IMR-90 (cell line): ENCODE data around the gene CNTFR. TPM values are rescaled to one million over a fixed set of nuclear protein-coding genes. Genes with fewer than 3 reads are reported as not detected.

Experiments used
- ATAC-seq: fragments of 200-7000 bp; cut with Tn5 transposase; 2 replicates; pipeline ENCODE4 v1.9.1; 2020; ENCODE audit warnings: low read depth, mild to moderate bottlenecking, moderate library complexity
- BruUV-seq: library from RNA; stranded (reverse); fragments of 400-500 nt; replicated peaks from 2 replicates; lab custom pipeline; 2021; lab: Mats Ljungman, UMichigan
- CTCF ChIA-PET: fragments of 300-600 bp; formaldehyde crosslinking; extraction: SDS; loops from one replicate; lab custom pipeline; 2021; ENCODE audit warnings: antibody characterized with exemption; lab: Yijun Ruan, JAX
- POLR2A ChIA-PET: fragments of 300-600 bp; sonication (Branson Sonifier 250); formaldehyde crosslinking; loops from one replicate; lab custom pipeline; 2022; ENCODE audit warnings: antibody characterized with exemption; ENCODE audit not compliant: unreplicated experiment; lab: Charles Lee
- DNase-seq: peaks from one replicate; pipeline ENCODE4 v3.0.0; 2013
- H2AFZ ChIP-seq: replicated peaks from 2 replicates; pipeline ENCODE3; 2013; ENCODE audit warnings: low read length, mild to moderate bottlenecking; ENCODE audit not compliant: poor library complexity
- H2AK5ac ChIP-seq: 2 replicates; pipeline ENCODE4 v1.6.1; 2013; ENCODE audit warnings: low read depth, low read length, inconsistent platforms
- H2AK9ac ChIP-seq: replicated peaks from 2 replicates; pipeline ENCODE3; 2013; ENCODE audit warnings: mild to moderate bottlenecking, low read depth, low read length, moderate library complexity; ENCODE audit not compliant: poor library complexity
- H2BK120ac ChIP-seq: 2 replicates; pipeline ENCODE4 v1.6.1; 2013; ENCODE audit warnings: low read depth, low read length, inconsistent platforms
- H2BK15ac ChIP-seq: 3 replicates; pipeline ENCODE4 v1.6.1; 2013; ENCODE audit warnings: low read depth, low read length, inconsistent platforms
- H2BK20ac ChIP-seq: 2 replicates; pipeline ENCODE4 v1.6.1; 2013; ENCODE audit warnings: low read depth, mild to moderate bottlenecking, inconsistent platforms, low read length, moderate library complexity
- H2BK5ac ChIP-seq: 2 replicates; pipeline ENCODE4 v1.6.1; 2013; ENCODE audit warnings: mild to moderate bottlenecking, low read depth, low read length, inconsistent platforms; ENCODE audit not compliant: poor library complexity, severe bottlenecking
- H3K14ac ChIP-seq: replicated peaks from 2 replicates; pipeline ENCODE4 v1.6.1; 2013; ENCODE audit warnings: low read depth, low read length, inconsistent platforms
- H3K18ac ChIP-seq: 2 replicates; pipeline ENCODE4 v1.6.1; 2013; ENCODE audit warnings: low read depth, low read length, control low read depth
- H3K23ac ChIP-seq: 2 replicates; pipeline ENCODE4 v1.6.1; 2013; ENCODE audit warnings: low read depth, low read length, inconsistent platforms
- H3K27ac ChIP-seq: 2 replicates; pipeline ENCODE4 v1.5.1; 2013; ENCODE audit warnings: mild to moderate bottlenecking, control low read depth, low read length; ENCODE audit not compliant: insufficient read depth
- H3K27me3 ChIP-seq: 2 replicates; pipeline ENCODE4 v1.6.1; 2013; ENCODE audit warnings: low read length; ENCODE audit not compliant: control insufficient read depth, insufficient read depth
- H3K36me3 ChIP-seq: 2 replicates; pipeline ENCODE4 v1.6.1; 2013; ENCODE audit warnings: low read length, mixed read lengths; ENCODE audit not compliant: control insufficient read depth, insufficient read depth
- H3K4ac ChIP-seq: 2 replicates; pipeline ENCODE4 v1.6.1; 2013; ENCODE audit warnings: low read depth, low read length, inconsistent platforms
- H3K4me1 ChIP-seq: 2 replicates; pipeline ENCODE4 v1.6.1; 2013; ENCODE audit warnings: low read length, mixed read lengths; ENCODE audit not compliant: control insufficient read depth, insufficient read depth
- H3K4me2 ChIP-seq: 2 replicates; pipeline ENCODE4 v1.6.1; 2013; ENCODE audit warnings: low read depth, mild to moderate bottlenecking, control low read depth, low read length, moderate library complexity
- H3K4me3 ChIP-seq: 2 replicates; pipeline ENCODE4 v1.5.1; 2013; ENCODE audit warnings: low read depth, mild to moderate bottlenecking, control low read depth, low read length, moderate library complexity; ENCODE audit not compliant: insufficient read depth
- H3K56ac ChIP-seq: 2 replicates; pipeline ENCODE4 v1.6.1; 2013; ENCODE audit warnings: low read length, inconsistent platforms; ENCODE audit not compliant: insufficient read depth; ENCODE audit errors: extremely low read depth
- H3K79me1 ChIP-seq, 2 experiments: 2 replicates each; pipeline ENCODE4 v1.6.1; 2013; ENCODE audit warnings: low read length in 2 of 2, inconsistent platforms in 1 of 2, low read depth in 1 of 2
- H3K9ac ChIP-seq: 2 replicates; pipeline ENCODE4 v1.6.1; 2013; ENCODE audit warnings: low read depth, low read length, control low read depth
- H3K9me1 ChIP-seq: 2 replicates; pipeline ENCODE4 v1.6.1; 2013; ENCODE audit warnings: low read length, inconsistent platforms; ENCODE audit not compliant: insufficient read depth
- H3K9me3 ChIP-seq: 2 replicates; pipeline ENCODE4 v1.6.1; 2013; ENCODE audit warnings: low read length; ENCODE audit not compliant: control insufficient read depth, insufficient read depth
- H4K20me1 ChIP-seq: 2 replicates; pipeline ENCODE4 v1.6.1; 2013; ENCODE audit warnings: low read length, inconsistent platforms; ENCODE audit not compliant: insufficient read depth
- H4K5ac ChIP-seq: 2 replicates; pipeline ENCODE4 v1.6.1; 2013; ENCODE audit warnings: mild to moderate bottlenecking, low read depth, low read length, control low read depth
- H4K8ac ChIP-seq, 2 experiments: 2 replicates each; pipeline ENCODE4 v1.6.1; 2013; ENCODE audit warnings: low read depth in 2 of 2, low read length in 2 of 2, control low read depth in 1 of 2, inconsistent platforms in 1 of 2
- H4K91ac ChIP-seq: 2 replicates; pipeline ENCODE4 v1.6.1; 2013; ENCODE audit warnings: low read depth, low read length, inconsistent platforms; ENCODE audit not compliant: insufficient read depth
- BHLHE40 ChIP-seq: fragments of 150-350 bp; IDR thresholded peaks from 2 replicates; pipeline ENCODE4 v1.6.1; 2016; ENCODE audit warnings: mild to moderate bottlenecking, low read depth, low read length
- CHD1 ChIP-seq: IDR thresholded peaks from 2 replicates; pipeline ENCODE4 v1.6.1; 2012; ENCODE audit warnings: low read depth, low read length, improper control_type of control experiment
- FOS ChIP-seq: fragments of 150-350 bp; IDR thresholded peaks from 2 replicates; pipeline ENCODE4 v1.6.1; 2016; ENCODE audit warnings: low read depth, low read length
- MAFK ChIP-seq: IDR thresholded peaks from 2 replicates; pipeline ENCODE4 v1.6.1; 2012; ENCODE audit warnings: low read depth, low read length, improper control_type of control experiment
- MAZ ChIP-seq: IDR thresholded peaks from 2 replicates; pipeline ENCODE4 v1.6.1; 2012; ENCODE audit warnings: low read depth, mild to moderate bottlenecking, low read length, improper control_type of control experiment, moderate library complexity, borderline replicate concordance
- MXI1 ChIP-seq: IDR thresholded peaks from 2 replicates; pipeline ENCODE4 v1.6.1; 2012; ENCODE audit warnings: low read depth, mild to moderate bottlenecking, low read length, moderate library complexity, borderline replicate concordance
- NFE2L2 ChIP-seq: fragments of 150-350 bp; IDR thresholded peaks from 2 replicates; pipeline ENCODE4 v1.6.1; 2016; ENCODE audit warnings: low read depth, mild to moderate bottlenecking, low read length
- POLR2A ChIP-seq: IDR thresholded peaks from 2 replicates; pipeline ENCODE4 v1.6.1; 2012; ENCODE audit warnings: mild to moderate bottlenecking, low read depth, low read length
- RAD21 ChIP-seq: IDR thresholded peaks from 2 replicates; pipeline ENCODE4 v1.6.1; 2012; ENCODE audit warnings: low read length, improper control_type of control experiment
- RCOR1 ChIP-seq: IDR thresholded peaks from 2 replicates; pipeline ENCODE4 v1.6.1; 2012; ENCODE audit warnings: mild to moderate bottlenecking, low read length, improper control_type of control experiment; ENCODE audit not compliant: insufficient replicate concordance
- SMC3 ChIP-seq: fragments of 150-350 bp; IDR thresholded peaks from 2 replicates; pipeline ENCODE4 v1.6.1; 2016; ENCODE audit warnings: low read depth, mild to moderate bottlenecking, antibody characterized with exemption, low read length, moderate library complexity
- WGBS, 2 experiments: methylation state at CpG; one replicate each; pipeline versions ENCODE4 v1.1.5 to v1.1.7; 2013; ENCODE audit warnings: missing lambda C conversion rate in 2 of 2; ENCODE audit not compliant: insufficient read length in 1 of 2; ENCODE audit errors: extremely low coverage in 2 of 2; 5-methylcytosine and 5-hydroxymethylcytosine counted together
- dilution Hi-C: fragments of 300-500 bp; cut with HindIII; formaldehyde crosslinking; loops from one replicate; pipeline ENCODE4 v1.14.3; 2018; ENCODE audit warnings: low sequenced_read_pairs; ENCODE audit not compliant: unreplicated experiment
- in situ Hi-C: fragments of 300-500 bp; cut with MboI; formaldehyde crosslinking; loops from 3 replicates; pipeline ENCODE4 v1.14.3; 2019; ENCODE audit warnings: low sequenced_read_pairs, inconsistent platforms, mixed read lengths
- intact Hi-C: fragments of 100-400 bp; cut with micrococcal nuclease; formaldehyde crosslinking; loops from 2 replicates; pipeline ENCODE4 v1.10.0; 2022
- polyA plus RNA-seq, 3 experiments: library from polyadenylated mRNA; depleted of rRNA; stranded (reverse); fragments of >200 nt; gene quantifications; 2 replicates each; pipeline ENCODE4 v1.2.3, GENCODE V29; 2012; ENCODE audit warnings: low replicate concordance in 1 of 3
- total RNA-seq: library from RNA; depleted of rRNA; stranded (reverse); fragments of >200 nt; gene quantifications from 2 replicates; pipeline ENCODE4 v1.2.3, GENCODE V29; 2012
- TF ChIP-seq, protein P1 (sequence below): fragments of 150-350 bp; IDR thresholded peaks from 2 replicates; pipeline ENCODE4 v1.6.1; 2017; ENCODE audit warnings: mild to moderate bottlenecking, antibody characterized with exemption, low read length, low read depth
- TF ChIP-seq, protein P2 (sequence below): conservative IDR thresholded peaks from 2 replicates; pipeline ENCODE4 v1.5.1; 2012; ENCODE audit warnings: mild to moderate bottlenecking, low read depth, low read length, improper control_type of control experiment
- TF ChIP-seq, protein P3 (sequence below): fragments of 150-350 bp; IDR thresholded peaks from 2 replicates; pipeline ENCODE4 v1.6.1; 2016; ENCODE audit warnings: low read depth, mild to moderate bottlenecking, low read length, moderate library complexity, borderline replicate concordance

Gene CNTFR
- total and polyA plus RNA-seq, 2 of the 4 experiments (the other 2 are of a cell fraction): not detected

DNA sequence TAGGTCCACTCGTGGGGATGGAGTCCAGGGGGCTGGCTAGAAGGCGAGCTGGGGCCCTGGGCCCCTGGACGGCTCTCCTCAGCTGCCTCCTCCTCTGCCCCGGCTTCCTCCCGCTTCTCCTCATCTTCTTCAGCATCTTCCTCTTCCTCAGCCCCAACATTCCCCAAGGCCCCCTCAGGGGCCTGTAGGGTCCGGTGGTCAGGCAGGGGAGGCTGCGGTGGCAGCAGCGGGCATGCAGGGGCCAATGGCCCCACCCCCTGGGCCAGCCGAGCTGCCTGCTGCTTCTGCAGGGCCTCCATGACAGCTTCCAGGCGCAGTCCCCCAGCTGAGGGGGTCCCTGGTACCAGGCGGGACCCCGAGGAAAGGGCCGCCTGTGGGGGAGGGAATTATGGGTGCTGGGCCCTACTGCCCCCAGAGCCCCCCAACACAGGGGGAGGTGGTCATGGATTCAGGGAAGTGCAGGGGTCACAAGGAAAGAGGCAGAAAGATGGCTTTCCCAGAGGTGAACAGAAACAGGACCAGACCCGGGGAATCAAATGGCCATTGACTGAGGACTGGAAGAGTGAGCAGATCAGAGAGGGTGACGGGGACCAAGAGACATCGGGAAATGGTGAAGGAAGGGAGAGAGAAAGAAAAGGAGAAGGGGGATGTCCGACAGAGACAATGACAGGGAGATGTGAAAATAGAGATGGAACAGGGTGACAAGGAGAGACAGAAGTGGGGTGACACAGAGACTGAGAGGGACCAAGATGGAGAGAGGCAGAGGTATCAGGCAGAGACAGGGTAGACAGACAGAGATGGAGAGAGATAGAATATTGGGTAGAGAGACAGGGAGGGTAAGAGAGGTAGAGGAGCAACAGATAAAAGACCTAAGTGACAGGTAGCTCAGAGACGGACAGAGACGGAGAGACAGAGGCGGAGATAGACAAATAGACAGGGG lies 38.5 kb upstream of the CNTFR start:
- Histone ChIP-seq H4K8ac (no peak overlapping the region), H2AK5ac (no peak overlapping the region), H2BK5ac (no peak overlapping the region), H3K18ac (no peak overlapping the region), H4K91ac (no peak overlapping the region), H3K36me3 (no peaks in the 10 kb centered on the region), H2BK15ac (no peak overlapping the region), H3K4me1 (0 out of 2 replicates have a peak, but pooled peaks cover 2% of the 10 kb centered on the region), H3K4ac (no peak overlapping the region), H2BK120ac (no peak overlapping the region), H2AFZ (no peak overlapping the region), H3K4me2 (peak overlapping the region; percentile 63; the same call in 1 of the 2 replicates), H2BK20ac (no peak overlapping the region), H3K79me1 (no peaks in the 10 kb centered on the region), H2AK9ac (no peak overlapping the region), H3K9ac (no peak overlapping the region), H3K9me1 (0 out of 2 replicates have a peak, but pooled peaks cover 4% of the 10 kb centered on the region), H3K27me3 (peaks cover 79% of the 10 kb centered on the region), H3K56ac (no peak overlapping the region), H3K27ac (no peak overlapping the region), H3K9me3 (no peaks in the 10 kb centered on the region), H4K20me1 (no peaks in the 10 kb centered on the region; the same call in 1 of the 2 replicates), H4K5ac (no peak overlapping the region), H3K23ac (no peak overlapping the region; the same call in 1 of the 2 replicates), H3K14ac (no peak overlapping the region), H3K4me3 (no peak overlapping the region)
- in situ Hi-C loops (no loop called here), dilution Hi-C loops (no loop called here), intact Hi-C loops (no loop called here)
- ATAC-seq (no peak), DNase-seq (no peak)
- ChIA-PET POLR2A (interaction anchor here (0.7 kb wide), 1 partner anchor 9 kb away, joined by 3 read pairs; no protein-coding TSS in a partner anchor), CTCF (no interaction called here)
- 36% methylated on average over 7 of the region's 20 CpGs; no CpG with 5 or more reads in 1 of the 2 experiments for WGBS, 2 experiments
- BruUV-seq: no TSS peak
- TF ChIP-seq BHLHE40 (no peak), CHD1 (no peak), SMC3 (no peak), RCOR1 (no peak), POLR2A (no peak), FOS (no peak), RAD21 (no peak), MAZ (no peak), MXI1 (no peak), NFE2L2 (no peak), MAFK (no peak)
- TF ChIP-seq, protein P1, sequence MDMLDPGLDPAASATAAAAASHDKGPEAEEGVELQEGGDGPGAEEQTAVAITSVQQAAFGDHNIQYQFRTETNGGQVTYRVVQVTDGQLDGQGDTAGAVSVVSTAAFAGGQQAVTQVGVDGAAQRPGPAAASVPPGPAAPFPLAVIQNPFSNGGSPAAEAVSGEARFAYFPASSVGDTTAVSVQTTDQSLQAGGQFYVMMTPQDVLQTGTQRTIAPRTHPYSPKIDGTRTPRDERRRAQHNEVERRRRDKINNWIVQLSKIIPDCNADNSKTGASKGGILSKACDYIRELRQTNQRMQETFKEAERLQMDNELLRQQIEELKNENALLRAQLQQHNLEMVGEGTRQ: no peak
- TF ChIP-seq, protein P2, sequence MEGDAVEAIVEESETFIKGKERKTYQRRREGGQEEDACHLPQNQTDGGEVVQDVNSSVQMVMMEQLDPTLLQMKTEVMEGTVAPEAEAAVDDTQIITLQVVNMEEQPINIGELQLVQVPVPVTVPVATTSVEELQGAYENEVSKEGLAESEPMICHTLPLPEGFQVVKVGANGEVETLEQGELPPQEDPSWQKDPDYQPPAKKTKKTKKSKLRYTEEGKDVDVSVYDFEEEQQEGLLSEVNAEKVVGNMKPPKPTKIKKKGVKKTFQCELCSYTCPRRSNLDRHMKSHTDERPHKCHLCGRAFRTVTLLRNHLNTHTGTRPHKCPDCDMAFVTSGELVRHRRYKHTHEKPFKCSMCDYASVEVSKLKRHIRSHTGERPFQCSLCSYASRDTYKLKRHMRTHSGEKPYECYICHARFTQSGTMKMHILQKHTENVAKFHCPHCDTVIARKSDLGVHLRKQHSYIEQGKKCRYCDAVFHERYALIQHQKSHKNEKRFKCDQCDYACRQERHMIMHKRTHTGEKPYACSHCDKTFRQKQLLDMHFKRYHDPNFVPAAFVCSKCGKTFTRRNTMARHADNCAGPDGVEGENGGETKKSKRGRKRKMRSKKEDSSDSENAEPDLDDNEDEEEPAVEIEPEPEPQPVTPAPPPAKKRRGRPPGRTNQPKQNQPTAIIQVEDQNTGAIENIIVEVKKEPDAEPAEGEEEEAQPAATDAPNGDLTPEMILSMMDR: no peak
- TF ChIP-seq, protein P3, sequence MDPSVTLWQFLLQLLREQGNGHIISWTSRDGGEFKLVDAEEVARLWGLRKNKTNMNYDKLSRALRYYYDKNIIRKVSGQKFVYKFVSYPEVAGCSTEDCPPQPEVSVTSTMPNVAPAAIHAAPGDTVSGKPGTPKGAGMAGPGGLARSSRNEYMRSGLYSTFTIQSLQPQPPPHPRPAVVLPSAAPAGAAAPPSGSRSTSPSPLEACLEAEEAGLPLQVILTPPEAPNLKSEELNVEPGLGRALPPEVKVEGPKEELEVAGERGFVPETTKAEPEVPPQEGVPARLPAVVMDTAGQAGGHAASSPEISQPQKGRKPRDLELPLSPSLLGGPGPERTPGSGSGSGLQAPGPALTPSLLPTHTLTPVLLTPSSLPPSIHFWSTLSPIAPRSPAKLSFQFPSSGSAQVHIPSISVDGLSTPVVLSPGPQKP: no peak
